IPS-NIHi7 (cell line): Measurements from ENCODE around the gene ULK2.

ENCODE experiments used
- DNase-seq: peaks from one replicate; pipeline ENCODE4 v3.0.0; 2012; ENCODE audit warnings: mixed read lengths; ENCODE audit errors: extremely low spot score

Gene ULK2

GRCh38 chr17:19726631-19727376, 140.9 kb downstream of the ULK2 start:
- no peak for DNase-seq

GRCh38 chr17:19725486-19725885, 142.2 kb downstream of the ULK2 start:
- DNase-seq = no peak

DNA sequence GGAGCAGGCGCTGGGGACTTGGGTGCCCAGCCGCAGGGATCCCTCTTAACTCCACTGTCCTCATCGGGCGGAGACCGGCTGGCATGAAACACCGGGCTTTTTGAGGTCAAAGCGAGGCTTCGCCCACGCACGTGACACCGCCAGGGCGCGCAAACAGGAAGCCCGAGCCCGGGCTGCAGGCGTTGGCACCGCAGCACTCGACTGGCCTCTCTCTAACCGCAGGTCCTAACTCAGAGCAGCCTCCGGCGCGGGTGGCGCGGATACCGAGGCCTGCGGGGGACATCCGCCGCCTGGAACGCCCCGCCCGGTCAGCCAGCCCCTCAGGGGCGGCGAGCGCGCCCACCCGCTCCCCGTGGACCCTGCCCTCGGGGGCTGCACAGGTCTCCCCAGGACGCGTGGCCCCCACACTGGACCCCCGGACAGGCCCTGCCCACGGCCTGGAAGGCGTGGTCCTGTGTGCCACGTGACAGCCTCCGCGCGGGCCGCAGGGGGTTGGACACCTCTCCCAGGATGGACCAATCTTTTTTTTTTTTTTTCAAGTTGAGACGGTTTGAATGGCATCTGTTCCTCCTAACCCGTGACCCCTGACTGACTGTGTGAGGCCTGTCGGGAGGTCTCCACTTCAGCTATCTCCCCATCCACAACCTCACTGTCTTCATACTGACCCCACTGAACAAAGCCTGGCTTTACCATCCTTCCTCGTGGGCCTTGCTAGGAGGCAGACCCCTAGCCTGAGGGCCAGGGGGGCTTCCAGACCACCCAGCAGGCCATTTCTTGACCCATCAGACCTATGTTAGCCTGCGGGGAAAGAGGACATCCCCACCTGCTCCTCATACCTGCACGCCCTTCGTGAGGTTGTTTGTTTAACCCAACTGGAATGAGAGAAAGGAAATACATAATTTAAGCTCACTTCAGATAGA, 143.0 kb downstream of the ULK2 start:
- no peak for DNase-seq

DNA sequence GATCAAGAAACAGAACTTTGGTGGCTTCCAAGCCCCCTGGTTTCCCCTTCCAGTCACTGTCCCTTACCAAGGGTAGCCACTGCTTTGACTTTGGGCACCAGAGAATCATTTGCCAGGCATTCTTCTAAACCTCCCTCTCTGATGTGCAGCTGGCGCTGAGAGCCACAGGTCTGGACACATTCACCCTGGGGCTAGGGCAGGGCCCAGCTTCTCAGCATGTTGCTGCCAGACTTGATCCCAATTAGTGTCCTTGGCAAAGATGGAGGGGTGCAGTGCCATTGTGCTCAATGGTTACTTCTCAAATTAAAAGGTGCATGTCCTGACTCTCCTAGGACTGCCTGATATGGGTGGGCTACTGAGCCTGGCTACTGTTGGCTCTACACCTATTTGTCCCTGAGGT, 143.8 kb downstream of the ULK2 start:
- DNase-seq = no peak
